AG09309 (cell line): ENCODE measurements around the gene ABCA3.

Source experiments
- DNase-seq: peaks from one replicate; pipeline ENCODE4 v3.0.0-alpha.2; 2010; ENCODE audit warnings: low read depth
- H3K4me3 ChIP-seq: 2 replicates; pipeline ENCODE4 v1.5.1; 2011; ENCODE audit warnings: mild to moderate bottlenecking, low read depth, low read length, moderate library complexity; ENCODE audit not compliant: control insufficient read depth
- TF ChIP-seq, protein P1 (sequence below): IDR thresholded peaks from 2 replicates; pipeline ENCODE4 v1.5.1; 2011; ENCODE audit warnings: mild to moderate bottlenecking, low read depth, low read length, inconsistent platforms; ENCODE audit not compliant: insufficient read depth, control insufficient read depth; ENCODE audit errors: missing control alignments

Gene ABCA3

DNA sequence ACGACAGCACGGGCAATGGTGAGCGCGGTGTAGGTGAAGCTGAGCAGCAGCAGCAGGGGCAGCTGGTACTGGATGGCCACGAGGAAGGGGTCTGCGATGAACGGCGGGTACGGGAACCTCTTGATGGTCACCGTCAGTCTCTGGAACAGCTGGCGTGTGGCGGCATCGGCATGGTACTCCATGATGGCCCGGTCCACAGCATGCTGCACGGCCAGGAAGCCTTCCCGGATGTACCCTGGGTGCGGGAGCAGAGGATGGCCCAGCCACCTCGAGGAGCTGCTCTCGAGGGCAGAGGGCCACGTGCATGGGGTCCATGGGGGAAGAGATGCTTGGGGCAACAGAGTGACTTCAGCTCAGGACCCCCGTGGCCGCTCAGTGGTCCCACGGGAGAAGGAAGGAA is 20.9 kb downstream of the ABCA3 start:
- DNase-seq, result no peak
- TF ChIP-seq, protein P1, sequence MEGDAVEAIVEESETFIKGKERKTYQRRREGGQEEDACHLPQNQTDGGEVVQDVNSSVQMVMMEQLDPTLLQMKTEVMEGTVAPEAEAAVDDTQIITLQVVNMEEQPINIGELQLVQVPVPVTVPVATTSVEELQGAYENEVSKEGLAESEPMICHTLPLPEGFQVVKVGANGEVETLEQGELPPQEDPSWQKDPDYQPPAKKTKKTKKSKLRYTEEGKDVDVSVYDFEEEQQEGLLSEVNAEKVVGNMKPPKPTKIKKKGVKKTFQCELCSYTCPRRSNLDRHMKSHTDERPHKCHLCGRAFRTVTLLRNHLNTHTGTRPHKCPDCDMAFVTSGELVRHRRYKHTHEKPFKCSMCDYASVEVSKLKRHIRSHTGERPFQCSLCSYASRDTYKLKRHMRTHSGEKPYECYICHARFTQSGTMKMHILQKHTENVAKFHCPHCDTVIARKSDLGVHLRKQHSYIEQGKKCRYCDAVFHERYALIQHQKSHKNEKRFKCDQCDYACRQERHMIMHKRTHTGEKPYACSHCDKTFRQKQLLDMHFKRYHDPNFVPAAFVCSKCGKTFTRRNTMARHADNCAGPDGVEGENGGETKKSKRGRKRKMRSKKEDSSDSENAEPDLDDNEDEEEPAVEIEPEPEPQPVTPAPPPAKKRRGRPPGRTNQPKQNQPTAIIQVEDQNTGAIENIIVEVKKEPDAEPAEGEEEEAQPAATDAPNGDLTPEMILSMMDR, result no peak
- H3K4me3 ChIP-seq, result no peak overlapping the region

DNA sequence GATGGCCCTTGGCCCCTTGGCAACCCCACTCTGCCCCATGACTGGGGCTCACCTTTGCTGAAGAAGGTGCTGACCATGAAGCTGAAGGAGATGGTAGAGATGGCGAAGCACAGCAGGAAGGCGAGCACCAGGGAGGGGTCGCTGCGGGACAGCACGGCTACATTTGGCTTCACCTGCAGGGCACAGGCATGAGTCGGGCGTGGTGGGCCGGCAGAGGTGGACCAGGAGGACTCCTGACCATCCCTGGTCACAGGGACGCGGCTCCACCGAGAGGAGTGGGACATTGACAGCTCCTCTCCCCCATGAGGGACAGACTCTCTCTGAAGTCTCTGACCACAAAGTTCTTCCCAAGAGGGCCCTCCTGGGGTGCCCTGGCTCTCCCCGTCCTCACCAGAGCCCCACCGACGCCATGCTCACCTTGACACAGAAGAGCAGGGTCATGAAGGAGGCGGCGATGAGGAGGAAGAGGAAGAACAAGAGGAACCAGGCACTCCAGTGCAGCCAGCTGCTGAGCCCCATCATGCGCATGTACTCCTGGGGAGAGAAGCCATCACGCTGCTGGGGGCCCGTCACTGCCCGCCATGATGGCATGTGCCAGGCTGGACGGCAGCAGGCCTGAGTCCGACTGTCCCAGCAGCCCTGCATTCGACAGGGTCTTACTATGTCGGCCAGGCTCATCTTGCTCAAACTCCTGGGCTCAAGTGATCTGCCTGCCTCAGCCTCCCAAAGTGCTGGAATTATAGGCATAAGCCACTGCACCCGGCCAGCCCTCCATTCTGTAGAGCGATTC is 23.1 kb downstream of the ABCA3 start:
- DNase-seq, result no peak
- no peak overlapping the region for H3K4me3 ChIP-seq
- TF ChIP-seq, protein P1, result no peak

DNA sequence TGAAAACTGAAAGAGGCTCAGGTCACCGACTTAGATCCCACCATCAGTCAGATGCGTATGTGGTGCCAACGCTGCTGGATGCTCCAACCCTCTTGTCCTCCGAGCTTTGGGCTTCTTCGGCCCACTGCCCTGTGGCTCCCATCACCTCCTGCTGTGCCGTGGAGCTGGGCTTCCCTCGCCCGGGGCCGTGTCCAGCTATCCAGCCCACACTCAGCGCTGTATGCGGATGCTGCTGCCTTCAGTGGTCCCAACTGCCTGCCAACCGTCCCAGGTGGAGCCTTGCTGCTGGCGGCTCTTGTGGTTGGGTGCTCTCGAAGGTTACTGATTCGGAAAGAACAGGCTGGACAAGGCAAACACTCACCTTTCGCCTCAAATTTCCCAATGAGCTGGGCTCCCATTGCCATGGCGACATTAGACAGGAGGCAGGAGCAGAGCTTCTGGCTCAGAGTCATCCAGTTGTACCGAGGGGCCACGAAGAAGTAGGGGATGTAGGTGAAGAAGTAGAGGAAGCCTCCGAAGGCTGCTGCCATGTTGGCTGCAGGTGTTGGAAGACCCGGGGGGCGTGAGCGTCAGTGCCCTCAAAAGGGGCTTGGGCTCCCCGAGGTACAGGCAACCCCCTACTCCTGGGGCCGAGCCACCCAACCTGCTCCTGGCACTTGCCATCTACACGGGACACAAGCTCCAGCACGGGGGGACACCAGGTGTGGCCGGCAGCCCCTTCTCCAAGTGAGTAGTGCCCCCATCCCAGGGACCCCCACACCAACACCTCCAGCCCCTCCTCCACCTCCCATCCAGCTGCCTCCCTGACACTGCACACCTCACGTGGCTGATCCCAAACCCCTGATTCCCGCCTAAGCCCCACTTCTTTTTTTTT is 32.2 kb downstream of the ABCA3 start:
- TF ChIP-seq, protein P1, result no peak
- DNase-seq, result no peak
- no peak overlapping the region for H3K4me3 ChIP-seq

DNA sequence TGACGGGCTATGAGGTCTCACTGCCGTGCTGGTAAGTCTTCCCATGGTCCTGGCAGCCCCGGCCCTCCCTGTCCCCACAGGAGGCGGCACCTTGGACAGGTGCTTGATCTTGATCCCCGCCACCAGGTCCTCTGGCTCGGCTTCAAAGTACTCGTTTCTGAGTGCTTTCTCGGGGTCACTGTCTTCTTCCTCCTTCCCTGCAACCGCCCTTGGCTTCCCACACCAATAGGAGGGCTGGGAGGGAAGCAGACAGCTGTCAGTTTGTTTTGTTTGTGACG is 40.7 kb downstream of the ABCA3 start:
- TF ChIP-seq, protein P1, result no peak
- DNase-seq, result no peak
- H3K4me3 ChIP-seq, result no peak overlapping the region

DNA sequence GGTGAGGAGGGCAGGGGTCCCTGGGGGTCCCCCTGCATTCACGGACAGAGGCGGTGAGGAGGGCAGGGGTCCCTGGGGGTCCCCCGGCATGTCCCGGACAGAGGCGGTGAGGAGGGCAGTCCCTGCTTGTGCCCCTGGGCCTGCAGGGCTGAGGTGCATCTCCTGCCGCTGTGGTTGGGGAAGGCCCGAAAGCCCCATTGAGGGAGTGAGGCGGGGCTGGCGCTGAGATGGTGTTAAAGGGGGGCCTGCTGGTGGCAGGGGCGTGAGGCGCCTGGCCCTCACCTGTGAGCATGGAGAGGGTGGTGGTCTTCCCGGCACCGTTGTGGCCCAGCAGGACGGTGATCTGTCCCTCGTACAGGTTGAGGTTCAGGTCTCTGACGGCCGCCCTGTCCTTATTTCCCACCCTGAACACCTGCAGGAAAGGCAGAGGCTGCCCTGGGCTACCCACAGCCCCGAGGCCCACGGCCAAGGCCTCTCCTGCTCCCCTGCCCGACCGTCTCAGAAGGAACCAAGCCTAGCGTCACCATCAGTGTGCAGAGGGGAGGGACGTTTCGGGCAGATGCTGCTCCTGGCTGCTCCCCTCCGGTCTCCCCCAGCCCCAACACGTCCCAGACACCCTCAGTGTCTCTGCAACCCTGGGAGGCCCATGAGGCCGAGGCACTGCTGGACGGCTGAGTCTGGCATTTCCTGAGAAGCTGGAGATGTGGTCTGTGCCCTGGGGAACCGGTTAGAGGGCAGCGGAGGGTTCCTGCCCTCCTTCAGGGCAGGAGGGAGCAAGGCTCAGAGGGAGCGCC is 41.2 kb downstream of the ABCA3 start:
- TF ChIP-seq, protein P1, result no peak
- DNase-seq, result no peak
- H3K4me3 ChIP-seq, result no peak overlapping the region

DNA sequence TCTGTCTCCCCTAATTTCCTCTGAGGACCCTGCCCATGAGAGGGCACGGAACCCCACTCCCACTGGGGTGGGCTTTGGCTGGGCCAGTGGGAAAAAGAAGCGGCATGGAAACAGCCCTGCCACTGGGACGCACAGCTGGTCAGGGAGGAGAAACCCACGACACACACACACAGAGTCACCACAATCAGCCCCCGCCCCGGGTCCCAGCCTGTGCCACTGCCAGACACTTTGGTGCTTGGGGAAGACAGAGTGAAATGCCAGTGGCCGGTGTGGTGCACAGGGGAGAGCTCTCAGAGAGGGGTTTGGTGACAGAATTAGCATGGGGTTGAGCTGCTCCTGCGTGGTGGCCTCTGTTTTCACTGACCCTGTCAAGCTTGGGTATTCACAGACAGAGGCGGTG is 41.9 kb downstream of the ABCA3 start:
- no peak for DNase-seq
- TF ChIP-seq, protein P1, result no peak
- no peak overlapping the region for H3K4me3 ChIP-seq
